MM.1S (cell line): Measurements from ENCODE around the gene RNF114.

ENCODE experiments used
- CTCF ChIP-seq: fragments of 300-600 bp; sonication (generic); IDR thresholded peaks from 2 replicates; pipeline ENCODE4 v1.5.1; 2016; ENCODE audit warnings: antibody characterized with exemption, low read length, mixed read lengths
- EZH2 ChIP-seq: fragments of 300-600 bp; sonication (generic); optimal IDR thresholded peaks from 2 replicates; pipeline ENCODE3; 2017; ENCODE audit warnings: low read depth, mild to moderate bottlenecking, antibody characterized with exemption, low read length, mixed read lengths
- EZH2phosphoT487 ChIP-seq: fragments of 300-600 bp; sonication (generic); IDR thresholded peaks from 2 replicates; pipeline ENCODE4 v1.6.1; 2018; ENCODE audit warnings: antibody characterized with exemption, low read length

GRCh38 chr20:49892817-49893216 lies 43.4 kb upstream of the RNF114 start:
- no peak for TF ChIP-seq CTCF
- no peak for TF ChIP-seq EZH2
- TF ChIP-seq EZH2phosphoT487 = no peak
